Measurements from ENCODE around the gene GNAS.
A peak's percentile ranks its signal among the peaks of the same experiment; 100 is the strongest.

GNAS gene

DNA sequence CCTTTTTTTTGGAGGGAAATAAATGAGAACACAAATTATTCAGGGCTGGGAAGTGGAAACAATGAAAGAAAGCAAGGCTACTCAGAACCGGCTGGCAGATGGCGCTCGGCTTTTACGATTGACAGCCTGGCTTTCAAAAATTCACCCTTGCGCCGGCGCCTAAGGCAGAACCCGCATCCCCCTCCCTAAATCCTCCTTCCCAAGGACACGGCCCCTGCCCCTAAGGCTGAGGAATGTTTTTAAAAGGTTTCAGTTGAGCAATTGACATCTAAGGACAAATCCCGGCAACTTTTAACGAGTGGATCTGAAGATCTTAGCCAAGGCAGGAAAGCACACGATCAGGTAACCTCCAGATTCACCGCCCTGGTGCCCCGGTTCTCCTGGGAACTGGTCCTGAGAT is 16.3 kb downstream of the GNAS start:
- DNase-seq (ENCODE audit: low read depth, low spot score) = no peak
- H3K27me3 ChIP-seq (ENCODE audit: insufficient read depth, insufficient read length) = peaks cover 9% of the 10 kb centered on the region

GRCh38 chr20:58869662-58870227 is 17.2 kb downstream of the GNAS start:
- H3K9ac ChIP-seq (ENCODE audit: insufficient read length, low read depth) = no peak overlapping the region
- no peak for DNase-seq (ENCODE audit: low read depth, low spot score)
- TF ChIP-seq SUZ12 (IDR thresholded peaks at IDR 0.05; ENCODE audit: extremely low read depth, insufficient read depth, insufficient read length) (no peak), ZNF274 (IDR thresholded peaks at IDR 0.05; ENCODE audit: low read depth, low read length) (no peak), YY1 (IDR thresholded peaks at IDR 0.05; ENCODE audit: insufficient read depth, insufficient read length) (no peak)
- peaks cover 4% of the 10 kb centered on the region; the same call in 1 of the 2 replicates for H3K9me3 ChIP-seq (ENCODE audit: insufficient read depth, low read length)
- H3K27me3 ChIP-seq (ENCODE audit: insufficient read depth, insufficient read length) = peaks cover 15% of the 10 kb centered on the region
- peaks cover 3% of the 10 kb centered on the region for H3K4me1 ChIP-seq (ENCODE audit: insufficient read depth, insufficient read length)
- no peaks in the 10 kb centered on the region for H3K36me3 ChIP-seq (ENCODE audit: insufficient read depth, insufficient read length, low read length)
- H3K4me3 ChIP-seq (ENCODE audit: insufficient read length, low read depth) = no peak overlapping the region

More for the DNA sequence above, 16.3 kb downstream of the GNAS start:
- Histone ChIP-seq H3K36me3 (ENCODE audit: insufficient read depth, insufficient read length, low read length) (no peaks in the 10 kb centered on the region), H3K9me3 (ENCODE audit: insufficient read depth, low read length) (peaks cover 4% of the 10 kb centered on the region; the same call in 1 of the 2 replicates), H3K4me1 (ENCODE audit: insufficient read depth, insufficient read length) (peaks cover 3% of the 10 kb centered on the region), H3K4me3 (ENCODE audit: insufficient read length, low read depth) (no peak overlapping the region), H3K9ac (ENCODE audit: insufficient read length, low read depth) (peak overlapping the region; percentile 44)
- no peak for TF ChIP-seq YY1 (IDR thresholded peaks at IDR 0.05; ENCODE audit: insufficient read depth, insufficient read length)
- no peak for TF ChIP-seq SUZ12 (IDR thresholded peaks at IDR 0.05; ENCODE audit: extremely low read depth, insufficient read depth, insufficient read length)
- no peak for TF ChIP-seq ZNF274 (IDR thresholded peaks at IDR 0.05; ENCODE audit: low read depth, low read length)

GRCh38 chr20:58870293-58871014 is 17.9 kb downstream of the GNAS start:
- DNase-seq (ENCODE audit: low read depth, low spot score) = no peak
- Histone ChIP-seq H3K36me3 (ENCODE audit: insufficient read depth, insufficient read length, low read length) (no peaks in the 10 kb centered on the region), H3K9me3 (ENCODE audit: insufficient read depth, low read length) (peaks cover 4% of the 10 kb centered on the region; the same call in 1 of the 2 replicates), H3K4me3 (ENCODE audit: insufficient read length, low read depth) (no peak overlapping the region), H3K27me3 (ENCODE audit: insufficient read depth, insufficient read length) (peaks cover 15% of the 10 kb centered on the region), H3K4me1 (ENCODE audit: insufficient read depth, insufficient read length) (peaks cover 3% of the 10 kb centered on the region), H3K9ac (ENCODE audit: insufficient read length, low read depth) (no peak overlapping the region)
- TF ChIP-seq YY1 (IDR thresholded peaks at IDR 0.05; ENCODE audit: insufficient read depth, insufficient read length) (no peak), ZNF274 (IDR thresholded peaks at IDR 0.05; ENCODE audit: low read depth, low read length) (no peak), SUZ12 (IDR thresholded peaks at IDR 0.05; ENCODE audit: extremely low read depth, insufficient read depth, insufficient read length) (no peak)

DNA sequence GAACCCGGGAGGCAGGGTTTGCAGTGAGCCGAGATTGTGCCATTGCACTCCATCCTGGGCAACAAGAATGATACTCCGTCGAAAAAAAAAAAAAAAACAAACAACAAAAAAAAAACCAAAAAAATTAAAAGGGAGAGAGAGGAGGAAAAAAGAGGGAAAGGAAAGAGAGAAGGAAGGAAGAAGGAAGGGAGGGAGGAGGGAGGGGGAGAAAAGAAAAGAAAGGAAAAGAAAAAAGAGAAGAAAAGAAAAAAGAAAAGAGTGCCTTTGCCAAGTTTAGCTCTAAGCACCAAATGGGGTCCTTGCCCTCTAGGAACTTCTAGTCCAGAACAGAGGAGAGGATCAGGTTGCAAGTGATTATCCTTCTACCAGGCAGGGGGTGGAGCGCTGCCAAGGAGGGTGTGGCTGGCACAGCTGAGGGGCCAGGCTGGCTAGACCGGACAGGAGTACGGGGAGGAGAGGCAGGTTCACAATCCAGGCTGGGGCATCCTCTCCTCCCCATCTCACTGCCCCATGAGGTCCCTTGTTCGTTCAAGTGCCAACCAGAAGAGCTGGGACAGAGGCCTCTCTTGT is 19.1 kb downstream of the GNAS start:
- Histone ChIP-seq H3K9ac (ENCODE audit: insufficient read length, low read depth) (no peak overlapping the region), H3K9me3 (ENCODE audit: insufficient read depth, low read length) (peaks cover 4% of the 10 kb centered on the region; the same call in 1 of the 2 replicates), H3K4me1 (ENCODE audit: insufficient read depth, insufficient read length) (peaks cover 3% of the 10 kb centered on the region), H3K27me3 (ENCODE audit: insufficient read depth, insufficient read length) (peaks cover 11% of the 10 kb centered on the region), H3K36me3 (ENCODE audit: insufficient read depth, insufficient read length, low read length) (no peaks in the 10 kb centered on the region), H3K4me3 (ENCODE audit: insufficient read length, low read depth) (no peak overlapping the region)
- no peak for DNase-seq (ENCODE audit: low read depth, low spot score)
- TF ChIP-seq YY1 (IDR thresholded peaks at IDR 0.05; ENCODE audit: insufficient read depth, insufficient read length) (no peak), SUZ12 (IDR thresholded peaks at IDR 0.05; ENCODE audit: extremely low read depth, insufficient read depth, insufficient read length) (no peak), ZNF274 (IDR thresholded peaks at IDR 0.05; ENCODE audit: low read depth, low read length) (no peak)

- Histone ChIP-seq H3K4me1 (ENCODE audit: insufficient read depth, insufficient read length) (peaks cover 14% of the 10 kb centered on the region), H3K36me3 (ENCODE audit: insufficient read depth, insufficient read length, low read length) (no peaks in the 10 kb centered on the region), H3K9me3 (ENCODE audit: insufficient read depth, low read length) (peaks cover 4% of the 10 kb centered on the region; the same call in 1 of the 2 replicates), H3K4me3 (ENCODE audit: insufficient read length, low read depth) (no peak overlapping the region), H3K9ac (ENCODE audit: insufficient read length, low read depth) (no peak overlapping the region), H3K27me3 (ENCODE audit: insufficient read depth, insufficient read length) (peaks cover 11% of the 10 kb centered on the region)
- no peak for TF ChIP-seq ZNF274 (IDR thresholded peaks at IDR 0.05; ENCODE audit: low read depth, low read length)
- no peak for TF ChIP-seq SUZ12 (IDR thresholded peaks at IDR 0.05; ENCODE audit: extremely low read depth, insufficient read depth, insufficient read length)
- TF ChIP-seq YY1 (IDR thresholded peaks at IDR 0.05; ENCODE audit: insufficient read depth, insufficient read length) = no peak
- DNase-seq (ENCODE audit: low read depth, low spot score) = no peak
Measured at GRCh38 chr20:58874469-58874868, 22.0 kb downstream of the GNAS start.

- DNase-seq (ENCODE audit: low read depth, low spot score) = no peak
- Histone ChIP-seq H3K4me1 (ENCODE audit: insufficient read depth, insufficient read length) (peaks cover 12% of the 10 kb centered on the region), H3K4me3 (ENCODE audit: insufficient read length, low read depth) (no peak overlapping the region), H3K9me3 (ENCODE audit: insufficient read depth, low read length) (peaks cover 4% of the 10 kb centered on the region; the same call in 1 of the 2 replicates), H3K27me3 (ENCODE audit: insufficient read depth, insufficient read length) (peaks cover 11% of the 10 kb centered on the region), H3K9ac (ENCODE audit: insufficient read length, low read depth) (no peak overlapping the region), H3K36me3 (ENCODE audit: insufficient read depth, insufficient read length, low read length) (no peaks in the 10 kb centered on the region)
- TF ChIP-seq ZNF274 (IDR thresholded peaks at IDR 0.05; ENCODE audit: low read depth, low read length) = no peak
- TF ChIP-seq SUZ12 (IDR thresholded peaks at IDR 0.05; ENCODE audit: extremely low read depth, insufficient read depth, insufficient read length) = no peak
- no peak for TF ChIP-seq YY1 (IDR thresholded peaks at IDR 0.05; ENCODE audit: insufficient read depth, insufficient read length)
Measured at GRCh38 chr20:58875111-58875510, 22.6 kb downstream of the GNAS start.

Data from NT2/D1 (cell line).